Measurements from ENCODE around the gene CLASP1.

DNA sequence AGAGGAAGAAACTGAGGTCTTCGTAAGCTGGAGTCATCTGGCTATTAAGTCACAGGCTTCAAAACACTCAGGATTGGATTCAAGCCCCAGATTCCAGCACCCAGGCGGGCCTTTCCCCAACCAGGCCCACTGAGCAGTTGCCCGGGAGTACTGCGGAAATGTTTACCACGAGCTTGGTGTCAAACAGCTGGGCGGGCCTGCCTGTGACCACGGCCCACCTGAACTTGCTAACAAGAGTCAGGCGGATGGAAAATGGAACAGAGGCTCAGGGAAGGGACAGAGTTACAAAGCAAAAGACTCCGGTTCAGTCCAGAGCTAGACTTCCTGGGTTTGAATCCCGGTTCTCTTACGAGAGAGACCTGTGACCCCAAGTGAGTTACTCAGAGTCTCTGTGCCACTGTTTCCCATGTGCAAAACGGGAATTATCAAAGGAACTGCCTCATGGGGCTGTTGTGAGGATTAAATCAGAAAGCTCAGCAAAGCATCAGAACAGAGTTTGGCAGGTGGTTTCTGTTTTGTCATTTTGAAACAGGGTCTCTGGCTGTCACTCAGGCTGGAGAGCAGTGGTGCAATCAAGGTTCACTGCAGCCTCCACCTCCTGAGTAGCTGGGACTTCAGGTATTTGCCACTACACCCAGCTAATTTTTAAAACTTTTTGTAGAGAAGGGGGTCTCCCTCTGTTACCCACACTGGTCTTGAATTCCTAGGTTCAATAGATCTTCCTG, 315.3 kb downstream of the CLASP1 start:
- TF ChIP-seq, protein P1, sequence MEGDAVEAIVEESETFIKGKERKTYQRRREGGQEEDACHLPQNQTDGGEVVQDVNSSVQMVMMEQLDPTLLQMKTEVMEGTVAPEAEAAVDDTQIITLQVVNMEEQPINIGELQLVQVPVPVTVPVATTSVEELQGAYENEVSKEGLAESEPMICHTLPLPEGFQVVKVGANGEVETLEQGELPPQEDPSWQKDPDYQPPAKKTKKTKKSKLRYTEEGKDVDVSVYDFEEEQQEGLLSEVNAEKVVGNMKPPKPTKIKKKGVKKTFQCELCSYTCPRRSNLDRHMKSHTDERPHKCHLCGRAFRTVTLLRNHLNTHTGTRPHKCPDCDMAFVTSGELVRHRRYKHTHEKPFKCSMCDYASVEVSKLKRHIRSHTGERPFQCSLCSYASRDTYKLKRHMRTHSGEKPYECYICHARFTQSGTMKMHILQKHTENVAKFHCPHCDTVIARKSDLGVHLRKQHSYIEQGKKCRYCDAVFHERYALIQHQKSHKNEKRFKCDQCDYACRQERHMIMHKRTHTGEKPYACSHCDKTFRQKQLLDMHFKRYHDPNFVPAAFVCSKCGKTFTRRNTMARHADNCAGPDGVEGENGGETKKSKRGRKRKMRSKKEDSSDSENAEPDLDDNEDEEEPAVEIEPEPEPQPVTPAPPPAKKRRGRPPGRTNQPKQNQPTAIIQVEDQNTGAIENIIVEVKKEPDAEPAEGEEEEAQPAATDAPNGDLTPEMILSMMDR (conservative IDR thresholded peaks at IDR 0.05; ENCODE audit: low read length) = no peak
- TF ChIP-seq EZH2phosphoT487 (IDR thresholded peaks at IDR 0.05; ENCODE audit: borderline replicate concordance, low read depth, low read length) = no peak
